ENCODE data around the gene BCL2L12. TPM values are rescaled to one million over a fixed set of nuclear protein-coding genes. Genes with fewer than 3 reads are reported as not detected.
A peak's percentile ranks its signal among the peaks of the same experiment; 100 is the strongest.

BCL2L12 gene
- total RNA-seq, 1 experiment from 2014 or later: 93.9 TPM

- ChIA-PET RAD21 (ENCODE audit: low non-redundant PET in 1 of 2, low total read pairs in 2 of 2, uncharacterized antibody in 2 of 2, unreplicated experiment in 2 of 2) (no interaction called here), CTCF (no interaction called here), POLR2A (no interaction called here)
- H4K20me1 ChIP-seq (ENCODE audit: insufficient read depth): no peaks in the 10 kb centered on the region
- no peak overlapping the region for H3K27ac ChIP-seq (ENCODE audit: low read depth, low read length)
- DNase-seq (ENCODE audit: low read depth, low spot score) (peak; percentile 48), ATAC-seq (no peak; the same call in 1 of the 2 replicates)
- TF ChIP-seq FOSL1 (IDR thresholded peaks at IDR 0.05; ENCODE audit: low read depth) (peak; percentile 86), POLR2A (IDR thresholded peaks at IDR 0.05; ENCODE audit: borderline replicate concordance, extremely low read depth, insufficient read depth, insufficient read length) (no peak), MAX (IDR thresholded peaks at IDR 0.05) (peak; percentile 77), JUND (IDR thresholded peaks at IDR 0.05) (peak; percentile 69; the same call in 1 of the 2 replicates)
- no peak overlapping the region for H2AFZ ChIP-seq (ENCODE audit: low read depth, low read length, poor library complexity, severe bottlenecking)
- H3K9me3 ChIP-seq (ENCODE audit: control insufficient read depth in 1 of 2, insufficient read depth in 1 of 2, low read depth in 1 of 2, low read length in 2 of 2): no peaks in the 10 kb centered on the region
- intact Hi-C loops (cut with micrococcal nuclease): no loop called here
- H3K9me2 ChIP-seq (ENCODE audit: insufficient read depth): no peaks in the 10 kb centered on the region
- peak overlapping the region; percentile 49 for H3K4me2 ChIP-seq (ENCODE audit: low read length)
- H3K79me2 ChIP-seq (ENCODE audit: insufficient read depth, low read length): no peaks in the 10 kb centered on the region
- peaks cover 10 to 37% of the 10 kb centered on the region in 2 experiments for H3K4me1 ChIP-seq (ENCODE audit: control insufficient read depth in 1 of 2, insufficient read depth in 2 of 2, low read length in 2 of 2)
- no peak overlapping the region for H3K4me3 ChIP-seq (replicated peaks in 1 of 2; ENCODE audit: low read depth in 1 of 2, low read length in 2 of 2)
- H3K36me3 ChIP-seq (ENCODE audit: control insufficient read depth in 1 of 2, insufficient read depth in 2 of 2, low read length in 2 of 2): no peaks in the 10 kb centered on the region
- H3K27me3 ChIP-seq (ENCODE audit: insufficient read depth, low read length): no peaks in the 10 kb centered on the region
- peak overlapping the region; percentile 22 for H3K9ac ChIP-seq (ENCODE audit: low read length)
- BruUV-seq (replicated peaks): no TSS peak
Measured at GRCh38 chr19:49710372-49710951, 44.7 kb downstream of the BCL2L12 start.

- ChIA-PET POLR2A (interaction anchor here (1.0 kb wide), 1 partner anchor 72 kb away, joined by 3 read pairs; no protein-coding TSS in a partner anchor), RAD21 (ENCODE audit: low non-redundant PET in 1 of 2, low total read pairs in 2 of 2, uncharacterized antibody in 2 of 2, unreplicated experiment in 2 of 2) (no interaction called here), CTCF (no interaction called here)
- peak overlapping the region; percentile 39 for H3K27ac ChIP-seq (ENCODE audit: low read depth, low read length)
- H3K4me2 ChIP-seq (ENCODE audit: low read length): peak overlapping the region; percentile 83
- H3K79me2 ChIP-seq (ENCODE audit: insufficient read depth, low read length): no peaks in the 10 kb centered on the region
- no peaks in the 10 kb centered on the region for H3K27me3 ChIP-seq (ENCODE audit: insufficient read depth, low read length)
- no peaks in the 10 kb centered on the region for H3K9me3 ChIP-seq (ENCODE audit: control insufficient read depth in 1 of 2, insufficient read depth in 1 of 2, low read depth in 1 of 2, low read length in 2 of 2)
- H3K9ac ChIP-seq (ENCODE audit: low read length): peak overlapping the region; percentile 66
- H3K4me1 ChIP-seq (ENCODE audit: control insufficient read depth in 1 of 2, insufficient read depth in 2 of 2, low read length in 2 of 2): peaks cover 10 to 43% of the 10 kb centered on the region in 2 experiments
- no peaks in the 10 kb centered on the region for H4K20me1 ChIP-seq (ENCODE audit: insufficient read depth)
- DNase-seq (ENCODE audit: low read depth, low spot score): peak; percentile 92
- no peaks in the 10 kb centered on the region for H3K36me3 ChIP-seq (ENCODE audit: control insufficient read depth in 1 of 2, insufficient read depth in 2 of 2, low read length in 2 of 2)
- BruUV-seq (replicated peaks): no TSS peak
- H3K9me2 ChIP-seq (ENCODE audit: insufficient read depth): no peaks in the 10 kb centered on the region
- intact Hi-C loops (cut with micrococcal nuclease): loop anchor here (2.0 kb wide), 1 partner anchor 72 kb away; the partner anchor contains the start of gene RRAS
- ATAC-seq: peak; percentile 82
- no peak overlapping the region for H2AFZ ChIP-seq (ENCODE audit: low read depth, low read length, poor library complexity, severe bottlenecking)
- peak overlapping the region; percentile 48 to 54 for H3K4me3 ChIP-seq (replicated peaks in 1 of 2; ENCODE audit: low read depth in 1 of 2, low read length in 2 of 2)
- TF ChIP-seq CBX3 (IDR thresholded peaks at IDR 0.05; ENCODE audit: low read depth): no peak
- TF ChIP-seq SP1 (IDR thresholded peaks at IDR 0.05; ENCODE audit: low read depth): peak; percentile 60
- no peak for TF ChIP-seq CEBPB (IDR thresholded peaks at IDR 0.05; ENCODE audit: low read depth)
- TF ChIP-seq TCF7L2 (IDR thresholded peaks at IDR 0.05; ENCODE audit: borderline replicate concordance, extremely low read depth, insufficient read depth, insufficient read length): no peak
- no peak for TF ChIP-seq CTCF (IDR thresholded peaks at IDR 0.05 in 2 of 3, conservative IDR thresholded peaks at IDR 0.05 in 1 of 3; ENCODE audit: borderline replicate concordance in 1 of 3, insufficient read depth in 1 of 3, low read depth in 2 of 3, low read length in 2 of 3)
- 0 out of 2 replicates have a peak, but pooled peaks have one; percentile 29 for TF ChIP-seq ZFX (IDR thresholded peaks at IDR 0.05)
- TF ChIP-seq RAD21 (IDR thresholded peaks at IDR 0.05; ENCODE audit: low read depth): no peak
- no peak for TF ChIP-seq ZNF274 (IDR thresholded peaks at IDR 0.05; ENCODE audit: low read depth, low read length)
- no peak for TF ChIP-seq REST (IDR thresholded peaks at IDR 0.05; ENCODE audit: low read depth)
- no peak for TF ChIP-seq ATF3 (IDR thresholded peaks at IDR 0.05)
- no peak for TF ChIP-seq ELF1 (IDR thresholded peaks at IDR 0.05; ENCODE audit: borderline replicate concordance, low read depth)
- no peak for TF ChIP-seq EGR1 (IDR thresholded peaks at IDR 0.05; ENCODE audit: low read depth)
- no peak for TF ChIP-seq JUND (IDR thresholded peaks at IDR 0.05)
Measured at GRCh38 chr19:49712397-49712859, 46.7 kb downstream of the BCL2L12 start.
